Neural progenitor cell (in vitro differentiated cells): ENCODE data around the gene CCDC32. TPM values are rescaled to one million over a fixed set of nuclear protein-coding genes. Genes with fewer than 3 reads are reported as not detected.

ENCODE experiments used
- DNase-seq: peaks from one replicate; pipeline ENCODE4 v3.0.0-alpha.2; 2016; ENCODE audit warnings: low spot score
- H2AFZ ChIP-seq: fragments of 200-600 bp; sonication (generic); replicated peaks from 2 replicates; pipeline ENCODE4 v1.6.1; 2016; ENCODE audit warnings: antibody characterized with exemption
- H3F3A ChIP-seq: fragments of 200-600 bp; sonication (generic); 2 replicates; pipeline ENCODE4 v1.6.1; 2016; ENCODE audit warnings: antibody characterized with exemption, low read depth
- H3K27ac ChIP-seq: fragments of 200-600 bp; sonication (generic); 2 replicates; pipeline ENCODE4 v1.5.1; 2016; ENCODE audit warnings: mild to moderate bottlenecking
- H3K27me3 ChIP-seq: fragments of 200-600 bp; sonication (generic); 2 replicates; pipeline ENCODE4 v1.6.1; 2016; ENCODE audit warnings: mild to moderate bottlenecking, moderate library complexity
- H3K36me3 ChIP-seq: fragments of 200-600 bp; sonication (generic); 2 replicates; pipeline ENCODE4 v1.5.1; 2016
- H3K4me1 ChIP-seq: fragments of 200-600 bp; sonication (generic); 2 replicates; pipeline ENCODE4 v1.6.1; 2016; ENCODE audit warnings: mixed run types
- H3K4me2 ChIP-seq: fragments of 200-600 bp; sonication (generic); 2 replicates; pipeline ENCODE4 v1.6.1; 2016
- H3K4me3 ChIP-seq: fragments of 200-600 bp; sonication (generic); 2 replicates; pipeline ENCODE4 v1.5.1; 2016
- H3K79me2 ChIP-seq: fragments of 200-600 bp; sonication (generic); 2 replicates; pipeline ENCODE4 v1.6.1; 2016; ENCODE audit warnings: low read depth
- H3K9ac ChIP-seq: fragments of 200-600 bp; sonication (generic); 2 replicates; pipeline ENCODE4 v1.6.1; 2016
- H3K9me3 ChIP-seq: fragments of 200-600 bp; sonication (generic); 2 replicates; pipeline ENCODE4 v1.5.1; 2016; ENCODE audit warnings: low read depth
- H4K20me1 ChIP-seq: fragments of 200-600 bp; sonication (generic); 2 replicates; pipeline ENCODE4 v1.6.1; 2016; ENCODE audit warnings: low read depth
- H3K27ac Mint-ChIP-seq: 3 replicates; pipeline ENCODE4 v1.8.0; 2021; ENCODE audit warnings: mixed read lengths
- H3K27me3 Mint-ChIP-seq: 2 replicates; pipeline ENCODE4 v1.8.0; 2022; ENCODE audit warnings: low read depth, mild to moderate bottlenecking, inconsistent platforms, moderate library complexity, mixed read lengths; ENCODE audit not compliant: insufficient read depth
- H3K36me3 Mint-ChIP-seq: 3 replicates; pipeline ENCODE4 v1.8.0; 2021; ENCODE audit warnings: mixed read lengths
- H3K4me1 Mint-ChIP-seq: 3 replicates; pipeline ENCODE4 v1.8.0; 2021; ENCODE audit warnings: mixed read lengths
- H3K4me3 Mint-ChIP-seq: 3 replicates; pipeline ENCODE4 v1.8.0; 2021; ENCODE audit warnings: mild to moderate bottlenecking, moderate library complexity, mixed read lengths
- H3K9me3 Mint-ChIP-seq: 3 replicates; pipeline ENCODE4 v1.8.0; 2020; ENCODE audit warnings: mixed read lengths
- EZH2 ChIP-seq: fragments of 200-600 bp; sonication (generic); IDR thresholded peaks from 2 replicates; pipeline ENCODE4 v1.6.1; 2017; ENCODE audit warnings: antibody characterized with exemption, mild to moderate bottlenecking, moderate library complexity
- EZH2phosphoT487 ChIP-seq: fragments of 200-600 bp; sonication (generic); IDR thresholded peaks from 2 replicates; pipeline ENCODE4 v1.6.1; 2017; ENCODE audit warnings: antibody characterized with exemption
- total RNA-seq: library from RNA; depleted of rRNA; stranded (reverse); fragments of >200 nt; gene quantifications from 2 replicates; pipeline ENCODE4 v1.2.3, GENCODE V29; 2015; ENCODE audit warnings: low replicate concordance
- TF ChIP-seq, protein P1 (sequence below): fragments of 200-600 bp; sonication (generic); IDR thresholded peaks from 2 replicates; pipeline ENCODE4 v1.5.1; 2017; ENCODE audit warnings: antibody characterized with exemption, mild to moderate bottlenecking

The CCDC32 gene
- total RNA-seq, 1 donor from 2014 or later: 22.4 TPM

GRCh38 chr15:40595773-40596172 lies 30.9 kb upstream of the CCDC32 start:
- H4K20me1 ChIP-seq: no peaks in the 10 kb centered on the region
- H3K27me3 ChIP-seq: no peaks in the 10 kb centered on the region
- H2AFZ ChIP-seq: no peak overlapping the region
- peak overlapping the region; percentile 87 for H3K4me2 ChIP-seq
- H3K36me3 ChIP-seq: no peaks in the 10 kb centered on the region
- no peaks in the 10 kb centered on the region for H3K9me3 ChIP-seq
- peaks cover 28% of the 10 kb centered on the region for H3F3A ChIP-seq
- TF ChIP-seq, protein P1, sequence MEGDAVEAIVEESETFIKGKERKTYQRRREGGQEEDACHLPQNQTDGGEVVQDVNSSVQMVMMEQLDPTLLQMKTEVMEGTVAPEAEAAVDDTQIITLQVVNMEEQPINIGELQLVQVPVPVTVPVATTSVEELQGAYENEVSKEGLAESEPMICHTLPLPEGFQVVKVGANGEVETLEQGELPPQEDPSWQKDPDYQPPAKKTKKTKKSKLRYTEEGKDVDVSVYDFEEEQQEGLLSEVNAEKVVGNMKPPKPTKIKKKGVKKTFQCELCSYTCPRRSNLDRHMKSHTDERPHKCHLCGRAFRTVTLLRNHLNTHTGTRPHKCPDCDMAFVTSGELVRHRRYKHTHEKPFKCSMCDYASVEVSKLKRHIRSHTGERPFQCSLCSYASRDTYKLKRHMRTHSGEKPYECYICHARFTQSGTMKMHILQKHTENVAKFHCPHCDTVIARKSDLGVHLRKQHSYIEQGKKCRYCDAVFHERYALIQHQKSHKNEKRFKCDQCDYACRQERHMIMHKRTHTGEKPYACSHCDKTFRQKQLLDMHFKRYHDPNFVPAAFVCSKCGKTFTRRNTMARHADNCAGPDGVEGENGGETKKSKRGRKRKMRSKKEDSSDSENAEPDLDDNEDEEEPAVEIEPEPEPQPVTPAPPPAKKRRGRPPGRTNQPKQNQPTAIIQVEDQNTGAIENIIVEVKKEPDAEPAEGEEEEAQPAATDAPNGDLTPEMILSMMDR: no peak
- no peak for TF ChIP-seq EZH2phosphoT487
- no peak for TF ChIP-seq EZH2
- peaks cover 14% of the 10 kb centered on the region for H3K4me1 Mint-ChIP-seq
- H3K27ac Mint-ChIP-seq: no peak overlapping the region
- peak overlapping the region; percentile 75 for H3K4me3 ChIP-seq
- peaks cover 20% of the 10 kb centered on the region for H3K27me3 Mint-ChIP-seq
- H3K4me3 Mint-ChIP-seq: peak overlapping the region; percentile 50
- H3K79me2 ChIP-seq: peaks cover 60% of the 10 kb centered on the region
- H3K9me3 Mint-ChIP-seq: peaks cover 3% of the 10 kb centered on the region
- no peak for DNase-seq
- peaks cover 5% of the 10 kb centered on the region for H3K36me3 Mint-ChIP-seq
- H3K9ac ChIP-seq: no peak overlapping the region
- no peak overlapping the region for H3K27ac ChIP-seq
- peaks cover 9% of the 10 kb centered on the region for H3K4me1 ChIP-seq

DNA sequence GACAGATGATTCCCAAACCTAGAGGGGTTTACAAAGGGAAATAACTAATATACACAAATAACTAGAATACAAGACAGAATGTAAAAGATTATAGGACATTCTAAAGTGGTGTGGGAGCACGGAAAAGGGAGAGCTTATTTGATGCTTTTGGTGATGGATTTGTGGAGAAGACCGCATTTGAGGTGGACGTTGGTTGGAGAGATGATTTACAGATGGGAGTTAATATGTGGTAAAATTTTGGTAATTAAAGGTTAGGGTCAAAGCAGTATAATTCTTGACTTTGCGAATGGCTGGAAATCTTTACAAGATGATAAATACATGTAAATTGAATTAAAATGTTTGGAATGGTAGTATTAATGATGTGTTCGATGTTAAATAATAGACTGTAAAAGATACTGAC lies 30.4 kb upstream of the CCDC32 start:
- peak overlapping the region; percentile 87 for H3K4me2 ChIP-seq
- Mint-ChIP-seq H3K4me1 (peaks cover 19% of the 10 kb centered on the region), H3K27me3 (peaks cover 20% of the 10 kb centered on the region), H3K36me3 (peaks cover 5% of the 10 kb centered on the region), H3K9me3 (peaks cover 3% of the 10 kb centered on the region), H3K4me3 (peak overlapping the region; percentile 95), H3K27ac (no peak overlapping the region)
- H3K79me2 ChIP-seq: peaks cover 56% of the 10 kb centered on the region
- DNase-seq: no peak
- H3K27ac ChIP-seq: no peak overlapping the region
- no peaks in the 10 kb centered on the region for H4K20me1 ChIP-seq
- H3K9me3 ChIP-seq: no peaks in the 10 kb centered on the region
- TF ChIP-seq EZH2 (no peak), EZH2phosphoT487 (no peak)
- TF ChIP-seq, protein P1: no peak
- peaks cover 9% of the 10 kb centered on the region for H3K4me1 ChIP-seq
- H2AFZ ChIP-seq: peak overlapping the region; percentile 95
- no peaks in the 10 kb centered on the region for H3K27me3 ChIP-seq
- H3F3A ChIP-seq: peaks cover 28% of the 10 kb centered on the region
- H3K4me3 ChIP-seq: peak overlapping the region; percentile 75
- H3K36me3 ChIP-seq: no peaks in the 10 kb centered on the region
- peak overlapping the region; percentile 82 for H3K9ac ChIP-seq

DNA sequence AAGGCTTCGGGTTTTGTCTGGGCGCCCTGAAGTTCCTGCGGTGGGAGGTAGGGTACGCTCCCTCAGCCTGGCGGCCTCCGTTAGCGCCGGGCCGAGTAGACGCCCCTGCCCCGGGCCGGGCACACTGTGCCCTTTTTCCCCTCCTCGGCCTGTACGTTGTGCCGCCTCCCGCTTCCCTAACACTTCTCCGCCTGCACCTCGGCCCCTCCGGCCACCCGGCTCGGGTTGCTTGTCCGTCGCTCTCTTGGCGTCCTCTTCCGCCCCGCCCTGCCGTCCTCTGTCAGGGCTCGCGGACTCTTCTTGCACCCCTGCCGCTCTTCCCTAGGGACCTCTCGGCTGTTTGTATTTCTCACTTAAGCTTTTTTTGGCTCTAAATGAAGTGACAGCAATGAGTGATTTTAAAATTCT lies 29.6 kb upstream of the CCDC32 start:
- Mint-ChIP-seq H3K4me1 (peaks cover 19% of the 10 kb centered on the region), H3K27me3 (peaks cover 20% of the 10 kb centered on the region), H3K27ac (peak overlapping the region; percentile 85), H3K4me3 (peak overlapping the region; percentile 95), H3K36me3 (peaks cover 5% of the 10 kb centered on the region), H3K9me3 (peaks cover 3% of the 10 kb centered on the region)
- Histone ChIP-seq H3K27me3 (peaks cover 2% of the 10 kb centered on the region), H3K9ac (peak overlapping the region; percentile 82), H2AFZ (peak overlapping the region; percentile 95), H3K79me2 (peaks cover 48% of the 10 kb centered on the region), H3K4me1 (peaks cover 9% of the 10 kb centered on the region), H4K20me1 (no peaks in the 10 kb centered on the region), H3K4me2 (peak overlapping the region; percentile 87), H3K9me3 (no peaks in the 10 kb centered on the region), H3K4me3 (peak overlapping the region; percentile 75), H3K27ac (peak overlapping the region; percentile 94), H3F3A (peaks cover 28% of the 10 kb centered on the region), H3K36me3 (no peaks in the 10 kb centered on the region)
- no peak for TF ChIP-seq EZH2
- no peak for TF ChIP-seq EZH2phosphoT487
- TF ChIP-seq, protein P1: no peak
- peak; percentile 87 for DNase-seq
